Kidney (tissue), 14 donors: ENCODE measurements around the gene SELENOI. TPM values are rescaled to one million over a fixed set of nuclear protein-coding genes. Genes with fewer than 3 reads are reported as not detected.
A peak's percentile ranks its signal among the peaks of the same experiment; 100 is the strongest.

ENCODE experiments used
- DNase-seq, 5 donors: peaks; one replicate each; pipeline ENCODE4 v3.0.0-alpha.2; 2013 to 2020
- FAIRE-seq: peaks from 2 replicates; lab custom pipeline; 2012; peaks lifted over from hg19 to GRCh38; lab: Jason Lieb, UNC
- H3K27ac ChIP-seq, 2 donors: one replicate each; pipeline ENCODE4 v1.7.0; 2013; ENCODE audit warnings: low read depth in 2 of 2, low read length in 2 of 2, inconsistent platforms in 1 of 2
- H3K27me3 ChIP-seq: one replicate; pipeline ENCODE4 v1.7.1; 2013; ENCODE audit warnings: low read length, inconsistent platforms; ENCODE audit not compliant: control insufficient read depth, insufficient read depth
- H3K36me3 ChIP-seq, 3 donors: one replicate each; pipeline versions ENCODE4 v1.7.0 to v1.7.1; 2013; ENCODE audit warnings: low read length in 3 of 3, control low read depth in 1 of 3, inconsistent platforms in 1 of 3; ENCODE audit not compliant: insufficient read depth in 3 of 3, control insufficient read depth in 2 of 3
- H3K4me1 ChIP-seq, 3 donors: one replicate each; pipeline versions ENCODE4 v1.7.0 to v1.7.1; 2013; ENCODE audit warnings: low read length in 3 of 3, inconsistent platforms in 1 of 3, low read depth in 1 of 3; ENCODE audit not compliant: control insufficient read depth in 2 of 3, insufficient read depth in 2 of 3
- H3K4me3 ChIP-seq, 3 donors: one replicate each; pipeline versions ENCODE4 v1.7.0 to v1.8.1; 2013; ENCODE audit warnings: low read length in 3 of 3, control low read depth in 1 of 3, inconsistent platforms in 1 of 3
- H3K9ac ChIP-seq, 3 donors: one replicate each; pipeline versions ENCODE4 v1.7.0 to v1.7.1; 2013; ENCODE audit warnings: low read length in 3 of 3, control low read depth in 1 of 3, inconsistent platforms in 1 of 3
- H3K9me3 ChIP-seq, 3 donors: one replicate each; pipeline versions ENCODE4 v1.7.0 to v1.7.1; 2013; ENCODE audit warnings: low read length in 3 of 3, control low read depth in 1 of 3, inconsistent platforms in 1 of 3; ENCODE audit not compliant: control insufficient read depth in 2 of 3, insufficient read depth in 1 of 3
- intact Hi-C: fragments of 100-400 bp; cut with DNase I; formaldehyde crosslinking; loops from one replicate; pipeline ENCODE4 v1.11.1; 2022
- polyA plus RNA-seq: library from polyadenylated mRNA; stranded (reverse); fragments of 350-450 nt; fragmentation: Illumina TruSeq; extraction: RNeasy Lipid Tissue Mini Kit (QIAGEN cat#74804); gene quantifications from one replicate; pipeline ENCODE4 v1.2.3, GENCODE V29; 2014; ENCODE audit warnings: low read depth, low replicate concordance; ENCODE audit not compliant: insufficient read depth
- total RNA-seq: library from RNA; stranded (reverse); fragmentation: NEBNext Ultra II Directional; extraction: Animal tissue kit (Norgen Biotek cat#: 25700); gene quantifications from one replicate; pipeline ENCODE4 v1.2.1, GENCODE V29; 2021
- TF ChIP-seq, protein P1 (sequence below): IDR thresholded peaks from 3 replicates; pipeline ENCODE4 v1.5.1; 2012; ENCODE audit warnings: mild to moderate bottlenecking, moderate library complexity, borderline replicate concordance; ENCODE audit not compliant: insufficient read depth; ENCODE audit errors: extremely low read depth
- donor health status: control.
- donor health status: control.
- donor health status: control.
- donor health status: control.
- donor health status: control.
- donor health status: DM: yes; HTN: yes; CAD: no.
- donor health status: Normal renal cell carcinoma (clear cell type).

SELENOI gene
- total and polyA plus RNA-seq, 2 donors from 2014 or later, result 5.3 to 23.7 TPM

DNA sequence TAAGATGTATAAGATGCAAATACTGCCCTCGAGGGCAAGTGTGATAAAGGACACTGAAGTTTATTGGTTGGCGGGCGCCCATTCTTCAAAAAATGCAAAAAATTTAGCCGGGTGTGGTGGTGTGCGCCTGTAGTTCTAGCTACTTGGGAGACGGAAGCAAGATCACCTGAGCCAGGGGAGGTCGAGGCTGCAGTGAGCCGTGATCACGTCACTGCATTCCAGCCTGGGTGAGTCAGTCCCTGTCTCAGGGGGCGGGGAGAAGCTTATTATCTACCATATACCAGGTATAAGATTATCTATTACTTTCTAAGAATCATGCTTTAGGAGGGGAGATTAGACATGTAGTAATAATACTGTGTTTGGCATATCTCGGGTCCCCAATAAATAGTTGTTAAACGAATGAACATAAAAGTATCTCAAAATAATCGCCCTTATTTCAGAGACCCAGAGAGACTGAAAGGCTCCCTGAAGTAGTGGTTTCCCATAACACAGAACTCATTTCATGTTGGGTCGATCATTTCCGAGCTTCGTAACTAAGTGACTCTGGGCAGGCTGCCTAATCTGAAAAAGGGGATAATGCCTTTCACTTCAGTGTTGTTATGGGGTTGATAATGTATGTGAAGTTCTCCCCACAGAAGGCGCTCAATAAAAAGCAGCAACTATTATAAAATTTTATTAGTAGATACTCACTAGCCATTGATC, 1.2 kb upstream of the SELENOI start:
- FAIRE-seq (no peak), DNase-seq (peak in 4 of 5 donors; percentile 40 to 74 (median 62))
- Histone ChIP-seq H3K4me1 (peaks cover 0 to 18% (median 5%) of the 10 kb centered on the region in 3 donors), H3K36me3 (no peaks in the 10 kb centered on the region), H3K27me3 (no peaks in the 10 kb centered on the region), H3K9me3 (no peaks in the 10 kb centered on the region), H3K27ac (no peak overlapping the region), H3K4me3 (peak overlapping the region; percentile 95 to 100 (median 96)), H3K9ac (peak overlapping the region; percentile 90 to 100 (median 100))
- intact Hi-C loops, result no loop called here
- TF ChIP-seq, protein P1, sequence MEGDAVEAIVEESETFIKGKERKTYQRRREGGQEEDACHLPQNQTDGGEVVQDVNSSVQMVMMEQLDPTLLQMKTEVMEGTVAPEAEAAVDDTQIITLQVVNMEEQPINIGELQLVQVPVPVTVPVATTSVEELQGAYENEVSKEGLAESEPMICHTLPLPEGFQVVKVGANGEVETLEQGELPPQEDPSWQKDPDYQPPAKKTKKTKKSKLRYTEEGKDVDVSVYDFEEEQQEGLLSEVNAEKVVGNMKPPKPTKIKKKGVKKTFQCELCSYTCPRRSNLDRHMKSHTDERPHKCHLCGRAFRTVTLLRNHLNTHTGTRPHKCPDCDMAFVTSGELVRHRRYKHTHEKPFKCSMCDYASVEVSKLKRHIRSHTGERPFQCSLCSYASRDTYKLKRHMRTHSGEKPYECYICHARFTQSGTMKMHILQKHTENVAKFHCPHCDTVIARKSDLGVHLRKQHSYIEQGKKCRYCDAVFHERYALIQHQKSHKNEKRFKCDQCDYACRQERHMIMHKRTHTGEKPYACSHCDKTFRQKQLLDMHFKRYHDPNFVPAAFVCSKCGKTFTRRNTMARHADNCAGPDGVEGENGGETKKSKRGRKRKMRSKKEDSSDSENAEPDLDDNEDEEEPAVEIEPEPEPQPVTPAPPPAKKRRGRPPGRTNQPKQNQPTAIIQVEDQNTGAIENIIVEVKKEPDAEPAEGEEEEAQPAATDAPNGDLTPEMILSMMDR, result no peak

DNA sequence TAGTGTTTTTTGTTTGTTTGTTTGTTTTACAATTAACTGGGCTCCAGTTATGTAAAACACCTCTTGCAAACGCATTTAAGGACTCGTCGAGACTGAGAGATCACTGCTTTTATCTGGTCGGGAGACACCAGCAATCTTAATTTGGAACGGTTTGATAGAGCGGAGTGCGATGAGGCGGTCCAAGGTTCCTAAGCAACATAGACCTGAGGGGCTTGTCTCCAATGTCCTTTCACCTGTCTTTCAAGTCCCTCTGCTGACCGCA, 729 bp upstream of the SELENOI start:
- DNase-seq (no peak), FAIRE-seq (no peak)
- peak overlapping the region; percentile 90 to 100 (median 100) for H3K9ac ChIP-seq

DNA sequence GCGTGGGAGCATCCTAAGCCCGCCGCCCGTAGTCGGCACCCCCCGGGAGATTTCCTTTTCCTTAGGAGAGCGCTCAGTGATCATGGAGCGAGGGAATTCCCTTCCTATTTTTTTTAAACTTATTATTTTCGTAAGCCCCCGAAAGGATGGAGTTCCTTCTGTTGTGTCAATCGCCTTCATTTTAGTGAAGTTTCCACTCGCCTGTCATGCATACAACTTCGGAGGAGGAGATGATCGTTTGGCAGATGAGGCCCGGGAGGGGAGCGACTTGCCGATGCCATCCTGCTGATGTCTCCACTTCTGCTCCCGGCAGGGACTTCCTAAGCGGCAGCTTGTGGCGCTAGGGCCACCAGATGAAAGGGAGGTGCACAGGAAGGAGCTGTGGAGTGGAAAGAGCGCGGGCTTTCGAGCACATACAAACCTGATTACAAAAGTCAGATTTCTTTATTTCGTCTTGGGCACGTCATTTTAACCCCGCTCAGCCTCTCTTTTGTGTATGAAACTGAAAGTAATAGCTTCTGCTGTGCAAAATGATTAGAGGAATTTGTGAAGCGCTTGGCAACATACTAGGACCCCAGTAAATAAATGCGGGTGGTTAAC, 611 bp downstream of the SELENOI start, which contains the start of gene ADGRF3:
Gene ADGRF3, minus strand, starts transcription at position 336 of the 600 bp plus-strand sequence. CDS start 555 bp downstream, outside the sequence.
- Histone ChIP-seq H3K4me3 (peak within 1 kb of the TSS; percentile 95 to 100 (median 96)), H3K27me3 (no peaks in the 10 kb centered on the region), H3K27ac (peak within 1 kb of the TSS; percentile 95 to 97), H3K36me3 (no peaks in the 10 kb centered on the region), H3K4me1 (peaks cover 0 to 18% (median 5%) of the 10 kb centered on the region in 3 donors), H3K9ac (peak within 1 kb of the TSS; percentile 90 to 100 (median 100)), H3K9me3 (no peaks in the 10 kb centered on the region)
- TF ChIP-seq, protein P1, result no peak
- FAIRE-seq, result no peak
- intact Hi-C loops, result no loop called here
- DNase-seq, result peak; percentile 73 to 82 (median 81)

More for the DNA sequence above, 729 bp upstream of the SELENOI start:
- intact Hi-C loops, result no loop called here
- Histone ChIP-seq H3K27ac (peak overlapping the region; percentile 95 to 97), H3K4me3 (peak overlapping the region; percentile 95 to 100 (median 96)), H3K36me3 (no peaks in the 10 kb centered on the region), H3K4me1 (peaks cover 0 to 18% (median 5%) of the 10 kb centered on the region in 3 donors), H3K9me3 (no peaks in the 10 kb centered on the region), H3K27me3 (no peaks in the 10 kb centered on the region)
- TF ChIP-seq, protein P1, result no peak
